ENCODE data around the gene PRKD1.
"Not testable (repeated sequence)": the region's sequence is repeated elsewhere in the genome, so short reads cannot be mapped to it uniquely, and the experiment has no call there.

PRKD1 gene

DNA sequence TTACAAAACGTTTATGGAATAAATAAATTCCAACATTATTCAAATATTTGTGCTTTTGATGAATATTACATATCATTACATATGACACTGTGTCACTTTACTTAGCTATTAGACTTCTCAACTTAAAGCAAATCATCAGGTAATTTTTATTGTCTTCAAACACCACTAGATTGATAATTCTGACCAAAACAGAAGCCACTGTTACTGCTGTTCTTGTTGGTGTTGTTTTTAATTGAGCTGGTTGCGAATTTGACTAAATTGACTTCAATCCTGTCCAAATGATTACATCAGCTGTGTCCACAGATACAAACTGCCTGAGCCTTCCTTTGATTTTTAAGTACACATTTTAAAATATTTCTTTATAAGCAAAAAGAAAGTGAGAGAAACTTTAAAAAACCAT, 29.2 kb downstream of the PRKD1 start:
- DNase-seq = no peak

DNA sequence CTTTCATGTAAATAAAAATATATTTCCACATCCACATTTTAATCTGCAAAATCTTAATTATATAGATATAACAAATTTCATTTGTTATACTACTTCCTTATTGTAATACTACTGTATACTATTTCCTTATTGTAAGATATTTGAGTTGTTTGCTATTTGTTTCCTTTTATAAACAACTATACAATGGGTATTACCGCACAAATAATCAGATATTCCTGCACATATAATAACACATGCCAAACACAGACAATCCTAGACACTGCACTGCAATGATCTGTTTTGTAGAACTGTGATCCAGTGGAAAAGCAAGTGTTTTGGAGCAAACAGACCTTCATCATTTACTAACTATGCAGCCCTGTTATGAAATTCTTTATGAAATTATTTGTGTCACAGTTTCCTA, 30.5 kb downstream of the PRKD1 start:
- no peak for DNase-seq

DNA sequence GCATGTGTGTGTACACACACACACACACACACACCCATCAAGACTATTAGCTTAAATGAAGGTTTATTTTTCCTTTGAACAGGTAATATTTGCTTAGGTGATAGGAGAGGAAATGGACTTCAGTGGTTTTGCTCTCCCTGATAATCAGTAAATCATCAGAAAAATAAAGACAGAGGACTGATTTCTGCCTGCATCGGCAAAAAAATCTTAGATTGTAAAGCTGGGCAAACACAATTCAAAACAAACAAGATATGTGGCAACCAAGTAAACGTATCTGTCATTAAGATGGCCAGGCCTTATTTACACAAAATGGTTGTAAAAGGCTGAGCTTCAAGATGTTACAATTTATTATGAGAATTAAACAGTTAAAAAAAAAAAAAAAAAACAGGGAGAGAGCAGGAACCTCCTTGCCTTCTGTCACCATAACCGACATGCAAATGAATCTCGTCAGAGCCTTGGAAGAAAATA, 31.3 kb downstream of the PRKD1 start:
- no peak for DNase-seq

DNA sequence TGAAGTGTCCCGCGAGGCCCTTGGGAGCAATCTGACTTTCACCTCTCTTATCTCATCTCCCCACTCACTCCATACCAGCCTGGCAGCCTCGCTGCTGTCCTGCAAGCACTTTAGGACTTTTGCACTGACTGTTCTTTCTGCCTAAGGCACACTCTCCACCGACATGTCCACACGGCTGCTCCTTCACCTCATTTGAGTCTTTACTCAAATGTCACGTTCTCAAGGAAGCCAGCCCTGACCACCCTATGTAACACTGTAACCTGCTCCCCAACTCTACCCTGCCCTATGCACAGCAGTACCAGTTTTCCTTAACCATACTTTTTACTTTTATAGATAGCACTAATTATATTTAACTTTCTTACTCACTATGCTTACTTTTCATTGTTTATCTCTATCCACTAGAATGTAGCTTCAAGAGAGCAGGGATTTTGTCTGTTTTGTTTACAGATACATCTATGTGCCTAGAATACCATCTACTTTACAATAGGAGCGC, 32.0 kb downstream of the PRKD1 start:
- no peak for DNase-seq

DNA sequence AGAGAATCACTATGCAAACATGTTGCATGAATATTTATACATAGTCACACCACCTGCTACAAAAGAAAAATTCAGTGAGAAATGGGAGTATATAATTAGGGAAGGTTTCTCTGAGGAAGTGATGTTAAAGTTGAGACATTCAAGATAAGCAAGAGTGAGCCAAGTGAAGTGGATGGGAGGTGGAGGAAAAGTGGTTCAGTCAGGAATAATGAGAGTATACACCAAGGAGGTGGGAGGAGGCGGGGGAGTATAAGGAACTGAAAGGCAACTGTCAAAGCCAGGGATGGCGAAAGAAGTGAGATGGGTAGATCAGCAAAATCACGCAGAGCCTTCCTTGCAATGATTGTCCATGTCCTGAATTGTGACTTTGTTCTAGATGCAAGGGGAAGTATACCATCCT, 33.7 kb downstream of the PRKD1 start:
- no peak for DNase-seq

DNA sequence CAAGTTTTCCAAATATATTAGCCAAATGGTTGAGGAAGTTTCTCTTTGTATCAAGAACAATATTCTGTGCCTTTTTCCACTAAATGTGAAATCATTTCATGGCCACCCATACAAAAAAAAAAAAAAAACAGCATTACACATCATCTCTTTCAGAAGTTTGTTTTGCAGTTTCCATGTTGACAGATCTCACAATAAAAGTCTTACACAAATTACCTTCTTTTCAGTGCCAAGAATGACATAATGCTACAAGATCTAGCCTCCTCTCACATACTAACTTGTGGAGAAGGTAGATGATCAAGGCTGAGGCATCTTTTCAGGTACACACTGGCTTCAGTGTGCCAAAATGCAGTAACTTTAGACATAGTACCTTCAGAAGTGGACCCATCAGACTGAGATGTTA, 35.3 kb downstream of the PRKD1 start:
- no peak for DNase-seq

DNA sequence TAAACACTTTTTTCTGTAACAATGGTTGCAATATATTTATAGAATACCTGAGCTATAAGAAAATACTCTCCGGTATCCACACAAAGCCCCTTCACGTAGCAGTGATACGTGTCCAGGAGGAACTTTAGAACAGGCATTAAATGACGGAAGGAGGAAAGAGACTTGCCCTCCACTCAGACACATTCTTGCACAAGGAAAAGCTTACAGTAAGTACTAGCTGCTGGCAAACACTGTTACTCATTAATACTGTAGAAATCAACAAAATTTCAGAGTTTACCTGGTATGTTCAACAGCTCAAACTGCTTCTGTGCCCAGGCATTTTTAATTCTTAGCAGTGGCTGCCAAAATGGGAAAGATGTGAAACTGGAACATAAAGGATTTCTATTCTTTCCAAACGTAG, 41.7 kb downstream of the PRKD1 start:
- DNase-seq = no peak

DNA sequence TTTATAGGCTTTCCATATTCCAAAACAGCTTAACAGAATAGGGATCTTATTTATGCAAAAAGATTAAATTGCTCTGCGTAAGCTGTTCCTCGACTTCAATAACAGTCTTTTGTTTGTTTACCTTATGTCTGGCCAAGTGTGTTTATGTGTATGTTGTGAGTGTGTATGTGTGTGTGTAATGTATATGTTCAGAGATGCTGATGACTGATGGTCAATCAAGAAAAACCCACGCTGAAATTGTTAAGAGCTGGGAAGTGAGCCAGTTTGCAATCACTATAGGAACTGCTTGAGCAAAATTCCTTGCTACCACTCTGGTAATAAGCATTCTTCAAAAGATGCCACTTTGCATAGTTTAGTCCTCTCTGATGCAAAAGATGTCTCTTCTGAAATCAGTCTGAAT, 59.6 kb downstream of the PRKD1 start:
- no peak for DNase-seq

DNA sequence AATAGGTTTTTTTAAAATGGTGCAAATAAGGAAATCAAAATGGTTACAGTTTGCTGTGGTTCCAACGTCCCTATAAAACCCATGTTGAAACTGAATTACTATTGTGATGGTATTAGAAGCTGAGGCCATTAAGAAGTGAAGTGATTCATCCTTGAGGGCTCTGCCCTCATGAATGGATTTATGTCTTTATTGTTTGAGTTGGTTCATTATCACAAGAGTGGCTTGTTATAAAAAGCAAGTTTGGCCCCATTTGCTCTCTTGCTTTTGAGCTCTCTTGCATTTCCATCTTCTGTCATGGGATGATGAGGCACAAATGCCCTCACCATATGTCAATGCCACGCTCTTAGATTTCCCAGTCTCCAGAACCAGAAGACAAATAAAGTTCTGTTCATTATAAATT, 62.3 kb downstream of the PRKD1 start:
- DNase-seq = no peak

DNA sequence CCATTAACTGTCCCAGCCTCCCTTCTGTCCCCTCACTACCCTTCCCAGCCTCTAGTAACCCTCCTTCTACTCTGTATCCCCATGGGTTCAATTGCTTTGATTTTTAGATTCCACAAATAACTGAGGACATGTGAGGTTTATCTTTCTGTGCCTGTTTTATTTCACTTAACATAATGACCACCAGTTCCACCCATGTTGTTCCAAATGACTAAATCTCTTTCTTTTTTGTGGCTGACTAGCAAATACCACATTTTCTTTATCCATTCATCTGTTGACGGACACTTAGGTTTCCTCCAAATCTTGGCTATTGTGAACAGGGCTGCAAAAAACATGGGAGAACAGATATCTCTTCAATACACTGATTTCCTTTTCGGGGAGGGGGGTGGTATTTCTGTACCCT, 65.7 kb downstream of the PRKD1 start:
- DNase-seq = no peak

DNA sequence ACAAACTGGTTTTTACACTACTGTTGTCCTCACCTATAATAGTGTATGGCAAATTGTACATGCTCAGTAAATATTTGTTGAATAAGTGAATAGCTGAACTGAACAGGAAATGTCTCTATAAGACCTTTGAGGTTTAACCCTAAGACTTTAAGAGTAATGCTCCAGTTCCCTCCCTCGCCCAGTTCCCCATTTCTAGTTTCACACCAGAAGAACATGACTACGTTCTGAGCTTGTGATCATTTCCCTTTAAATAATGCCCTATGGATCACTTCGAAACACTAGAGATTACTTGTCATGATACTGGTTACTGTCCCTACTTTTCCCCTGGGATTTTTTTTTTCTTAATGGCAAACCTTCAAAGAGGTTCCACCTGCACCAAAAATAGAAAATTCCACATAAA, 69.3 kb downstream of the PRKD1 start:
- no peak for DNase-seq

DNA sequence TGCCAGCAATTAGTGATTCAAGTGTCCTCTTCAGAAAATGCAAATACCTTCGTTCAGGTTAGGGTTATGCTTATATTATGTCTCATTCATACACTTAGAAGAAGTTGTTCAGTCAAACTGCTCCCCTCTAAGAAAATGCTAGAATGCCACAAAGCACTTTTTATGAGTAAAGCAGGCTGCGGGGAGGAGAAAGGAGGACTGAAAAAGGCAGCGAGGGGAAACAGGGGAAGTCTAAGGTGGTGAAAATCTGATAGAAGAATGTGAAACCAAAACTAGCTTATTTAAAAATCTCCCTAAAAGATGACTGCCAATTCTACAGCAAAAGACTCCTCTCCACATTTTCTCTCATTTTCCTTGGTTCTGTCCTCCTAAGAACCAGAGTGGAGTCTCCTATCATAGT, 70.1 kb downstream of the PRKD1 start:
- no peak for DNase-seq

DNA sequence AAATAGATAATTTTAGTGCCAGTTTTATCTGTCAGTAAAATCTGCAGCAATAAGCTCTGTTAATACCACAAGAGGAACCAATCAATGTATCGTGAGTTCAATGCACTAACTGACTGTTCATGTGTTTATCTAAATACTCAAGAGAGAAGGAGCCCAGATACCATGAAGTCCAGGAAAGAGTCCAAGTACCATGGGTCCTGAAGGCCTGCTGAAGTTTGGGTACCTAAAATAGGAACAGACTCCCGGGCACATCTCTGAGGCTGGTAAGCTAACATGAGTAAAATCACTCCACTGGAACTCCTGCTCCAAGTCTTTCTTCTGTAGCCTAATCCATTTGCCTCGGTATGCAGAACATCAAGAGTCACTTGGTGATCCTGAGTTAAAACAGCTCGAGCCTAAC, 71.1 kb downstream of the PRKD1 start:
- DNase-seq = no peak

DNA sequence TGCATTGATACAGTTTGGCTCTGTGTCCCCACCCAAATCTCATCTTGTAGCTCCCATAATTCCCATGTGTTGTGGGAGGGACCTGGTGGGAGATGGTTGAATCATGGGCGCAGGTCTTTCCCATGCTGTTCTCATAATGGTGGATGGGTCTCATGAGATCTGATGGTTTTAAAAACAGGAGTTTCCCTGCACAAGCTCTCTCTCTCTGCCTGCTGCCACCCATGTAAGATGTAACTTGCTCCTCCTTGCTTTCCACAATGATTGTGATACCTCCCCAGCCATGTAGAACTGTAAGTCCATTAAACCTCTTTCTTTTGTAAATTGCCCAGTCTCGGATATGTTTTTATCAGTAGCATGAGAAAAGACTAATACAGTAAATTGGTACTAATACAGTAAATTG, 74.0 kb downstream of the PRKD1 start:
- DNase-seq = not testable (repeated sequence)

DNA sequence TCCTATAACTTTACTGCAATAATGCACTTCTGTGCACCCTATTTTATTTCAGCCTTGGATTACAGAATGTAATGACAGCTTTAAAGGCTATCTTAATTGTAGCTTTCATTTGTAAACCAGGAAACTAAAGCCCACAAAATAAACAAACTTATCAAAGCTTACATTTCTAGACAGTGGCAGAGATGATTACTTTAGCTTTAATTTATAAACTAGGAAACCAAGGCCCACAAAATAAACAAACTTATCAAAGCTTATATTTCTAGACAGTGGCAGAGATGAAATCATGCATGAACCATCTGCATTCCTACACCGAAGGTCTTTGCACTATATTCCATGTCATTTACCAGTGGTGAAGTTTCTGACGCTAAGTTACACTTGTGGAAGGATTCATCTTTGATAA, 74.4 kb downstream of the PRKD1 start:
- DNase-seq = no peak

DNA sequence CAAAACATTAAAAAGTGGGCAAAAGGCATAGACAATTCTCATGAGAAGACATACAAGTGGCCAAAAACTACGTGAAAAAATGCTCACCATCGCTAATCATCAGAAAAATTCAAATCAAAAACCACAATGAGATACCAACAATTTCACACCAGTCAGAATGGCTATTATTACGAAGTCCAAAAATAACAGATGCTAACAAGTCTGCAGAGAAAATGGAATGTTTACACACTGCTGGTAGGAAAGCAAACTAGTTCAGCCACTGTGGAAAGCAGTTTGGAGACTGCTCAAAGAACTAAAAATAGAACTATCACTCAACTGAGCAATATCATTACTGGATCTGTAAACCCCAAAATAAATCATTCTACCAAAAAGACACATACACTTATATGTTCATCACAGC, 76.2 kb downstream of the PRKD1 start:
- no peak for DNase-seq

DNA sequence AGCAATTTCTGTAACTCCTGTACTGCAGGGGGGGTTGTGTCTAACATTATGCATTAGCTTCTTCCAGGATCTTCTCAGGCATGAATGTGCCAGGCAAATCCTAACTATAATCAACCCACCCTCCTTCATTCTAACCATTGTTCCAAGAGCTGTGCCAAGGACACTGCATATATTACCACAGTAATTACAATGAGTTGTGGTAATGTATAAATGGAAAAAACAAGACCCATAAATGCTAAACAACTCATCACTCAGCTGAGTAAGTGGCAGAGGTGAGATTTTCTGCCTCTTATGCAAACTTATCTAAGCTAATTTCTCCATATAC, 80.6 kb downstream of the PRKD1 start:
- no peak for DNase-seq

DNA sequence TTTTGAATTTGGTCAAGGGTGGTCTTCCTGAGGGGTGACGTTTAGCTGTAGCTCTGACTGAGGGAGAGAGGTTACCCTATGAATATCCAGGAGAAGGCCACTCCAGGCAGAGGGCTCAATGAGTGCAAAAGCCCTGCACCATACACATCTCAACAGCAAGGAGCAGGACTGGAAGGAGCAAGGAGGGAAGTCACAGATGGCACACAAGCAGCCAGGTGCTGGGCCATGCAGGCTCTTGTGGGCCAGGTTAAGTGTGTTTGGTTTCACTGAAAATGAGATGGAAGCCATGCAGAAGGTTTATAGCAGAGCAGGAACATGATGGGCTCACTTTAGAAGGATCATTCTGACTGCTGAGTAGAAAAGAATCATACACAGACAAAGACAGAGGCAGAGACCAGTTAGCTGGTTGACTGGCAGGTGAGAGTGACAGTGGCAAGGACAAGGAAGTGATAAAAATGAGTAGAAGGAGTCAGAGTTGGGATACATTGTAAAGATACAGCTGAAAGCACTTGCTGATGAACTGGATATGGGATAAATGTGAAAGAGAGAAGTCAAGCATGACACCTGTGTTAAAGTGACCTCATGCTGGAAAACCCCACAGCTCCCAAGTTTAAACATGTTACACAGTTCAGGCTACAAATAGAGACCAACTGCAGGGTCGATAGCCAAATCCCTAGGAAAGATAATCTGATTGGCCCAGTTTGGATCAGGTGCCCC, 81.2 kb downstream of the PRKD1 start:
- DNase-seq = no peak

DNA sequence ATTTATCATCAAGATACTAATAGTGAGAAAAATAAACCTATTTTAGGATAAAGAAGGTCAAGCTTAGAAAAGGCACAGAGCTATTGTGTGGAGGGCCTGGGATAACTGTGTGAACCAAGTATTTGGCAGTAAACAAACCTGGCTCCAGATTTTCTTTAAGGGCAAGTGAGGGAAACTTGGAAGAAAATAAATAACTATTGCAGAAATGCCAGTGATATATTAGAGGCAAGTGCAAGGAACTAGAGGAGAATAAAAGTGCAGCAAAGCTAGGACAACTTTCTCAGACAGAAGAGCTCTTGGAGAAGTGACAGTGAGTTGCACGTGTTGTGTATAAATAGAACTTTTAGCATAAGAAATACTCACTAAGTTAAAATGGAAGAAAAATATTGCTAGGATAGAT, 83.7 kb downstream of the PRKD1 start:
- DNase-seq = no peak

DNA sequence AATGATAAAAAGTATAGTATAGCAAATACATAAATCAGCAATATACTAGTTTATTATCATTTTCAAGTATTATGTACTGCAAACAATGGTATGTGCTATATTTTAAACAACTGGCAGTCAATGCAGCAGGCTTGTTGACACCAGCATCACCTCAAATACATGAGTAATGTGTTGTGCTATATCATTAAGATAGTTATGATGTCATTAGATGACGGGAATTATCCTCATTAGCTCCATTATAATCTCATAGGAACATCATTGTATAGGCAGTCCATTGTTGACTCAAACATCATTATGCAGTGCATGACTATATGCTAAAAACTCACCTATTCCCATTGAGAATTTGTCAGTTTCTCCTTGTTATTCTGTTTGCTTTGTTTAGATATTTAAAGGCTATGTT, 85.4 kb downstream of the PRKD1 start:
- DNase-seq = no peak

DNA sequence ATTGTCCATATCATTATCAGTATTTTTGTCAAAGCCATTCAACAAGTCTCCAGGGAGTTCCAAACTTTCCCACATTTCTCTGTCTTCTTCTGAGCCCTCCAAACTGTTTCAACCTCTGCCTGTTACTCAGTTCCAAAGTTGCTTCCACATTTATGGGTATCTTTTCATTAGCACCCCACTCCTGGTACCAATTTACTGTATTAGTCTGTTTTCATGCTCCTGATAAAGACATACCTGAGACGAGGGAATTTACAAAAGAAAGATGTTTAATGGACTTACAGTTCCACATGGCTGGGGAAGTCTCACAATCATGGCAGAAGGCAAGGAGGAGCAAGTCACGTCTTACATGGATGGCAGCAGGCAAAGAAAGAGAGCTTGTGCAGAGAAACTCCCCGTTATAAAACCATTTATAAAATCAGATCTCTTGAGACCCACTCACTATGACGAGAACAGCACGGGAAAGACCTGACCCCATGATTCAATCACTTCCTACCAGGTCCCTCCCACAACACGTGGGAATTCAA, 87.2 kb downstream of the PRKD1 start:
- not testable (repeated sequence) for DNase-seq

DNA sequence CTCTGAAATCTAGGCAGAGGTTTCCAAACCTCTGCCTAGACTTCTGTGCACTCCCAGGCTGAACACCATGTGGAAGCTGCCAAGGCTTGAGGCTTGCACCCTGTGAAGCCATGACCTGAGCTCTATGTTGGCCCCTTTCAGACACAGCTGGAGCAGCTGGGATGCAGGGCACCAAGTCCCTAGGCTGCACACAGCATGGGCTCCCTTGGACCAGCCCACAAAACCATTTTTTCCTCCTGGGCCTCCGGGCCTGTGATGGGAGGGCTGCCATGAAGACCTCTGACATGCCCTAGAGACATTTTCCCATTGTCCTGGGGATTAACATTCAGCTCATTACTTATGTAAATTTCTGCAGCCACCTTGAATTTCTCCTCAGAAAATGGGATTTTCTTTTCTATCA, 88.0 kb downstream of the PRKD1 start:
- not testable (repeated sequence) for DNase-seq

DNA sequence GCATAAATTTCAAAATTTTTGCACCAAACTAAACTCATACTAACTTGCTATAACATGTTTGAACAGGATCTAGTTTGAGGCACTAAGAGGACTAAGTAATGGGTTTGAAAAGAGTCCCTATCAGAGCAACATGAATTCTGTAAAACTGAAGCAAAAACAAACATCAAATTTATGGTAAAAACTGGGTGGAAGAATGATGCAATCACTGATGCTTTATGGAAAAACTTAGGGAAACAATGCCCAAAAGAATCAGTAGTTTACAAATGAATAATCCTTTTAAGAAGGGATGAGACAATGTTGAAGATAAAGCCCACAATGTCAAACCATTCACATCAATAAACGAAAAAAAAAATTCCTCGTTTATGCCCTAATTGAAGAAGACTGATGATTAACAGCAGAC, 88.9 kb downstream of the PRKD1 start:
- DNase-seq = no peak

DNA sequence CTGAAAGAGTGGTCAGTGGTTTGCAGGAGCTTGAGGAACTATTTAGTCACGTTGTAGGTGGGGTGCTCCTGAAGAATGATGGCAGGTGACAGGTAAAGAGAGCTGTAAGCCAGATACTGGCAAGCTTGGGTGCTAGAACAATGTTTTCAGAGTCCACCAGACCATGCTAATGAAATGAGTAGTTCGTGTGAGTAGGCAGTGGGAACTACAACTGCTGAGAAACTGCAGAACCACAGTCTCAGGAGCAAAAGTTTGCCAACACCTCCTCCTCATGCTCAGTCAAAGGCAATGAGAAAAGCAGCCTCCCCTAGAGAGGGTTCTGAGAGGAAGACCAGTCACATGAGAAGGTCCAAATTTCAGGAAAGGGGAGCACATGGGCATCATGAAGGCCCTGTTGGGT, 91.3 kb downstream of the PRKD1 start:
- no peak for DNase-seq

DNA sequence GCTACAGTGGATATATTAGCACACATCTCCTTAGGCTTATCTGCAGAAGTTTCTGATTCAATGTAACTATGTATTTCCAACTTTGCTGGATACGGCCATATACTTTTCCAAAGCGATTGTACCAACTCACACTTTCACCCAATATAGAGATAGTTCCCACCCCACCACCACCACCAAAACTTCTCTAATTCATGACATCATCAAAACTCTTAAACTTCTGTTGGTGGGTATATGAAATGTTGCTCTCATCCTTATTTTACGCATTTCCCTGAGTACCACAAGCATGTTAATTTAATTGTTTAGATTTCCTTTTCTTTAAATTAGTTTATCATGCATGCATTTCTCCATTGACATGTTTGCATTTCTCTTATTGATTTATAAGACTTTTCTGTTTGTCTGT, 95.6 kb downstream of the PRKD1 start:
- no peak for DNase-seq

Measured in activated CD4-positive, alpha-beta T cell treated with anti-CD3 and anti-CD28 coated beads for 4 hours (primary cell).